Natural killer cell (primary cell): ENCODE data around the gene DDX42. TPM values are rescaled to one million over a fixed set of nuclear protein-coding genes. Genes with fewer than 3 reads are reported as not detected.

ENCODE experiments used
- ATAC-seq, 3 donors: fragments of 150-1000 bp in 2 of 3; fragments of 200-7000 bp in 1 of 3; cut with Tn5 transposase; 1 replicate in 1 of 3; 2 replicates in 2 of 3; pipeline ENCODE4 v1.10.0; 2021; ENCODE audit warnings: mild to moderate bottlenecking in 2 of 3, moderate library complexity in 2 of 3
- DNase-seq, 2 donors: peaks; one replicate each; pipeline versions ENCODE4 v3.0.0 to v3.0.0-alpha.2; 2013 to 2021; ENCODE audit warnings: mixed read lengths in 1 of 2
- H3K27ac ChIP-seq: one replicate; pipeline ENCODE4 v1.5.1; 2013; ENCODE audit warnings: mild to moderate bottlenecking, low read length
- H3K27me3 ChIP-seq: one replicate; pipeline ENCODE4 v1.6.1; 2013; ENCODE audit warnings: low read length; ENCODE audit not compliant: control insufficient read depth, insufficient read depth
- H3K36me3 ChIP-seq: one replicate; pipeline ENCODE4 v1.6.1; 2013; ENCODE audit warnings: low read length; ENCODE audit not compliant: control insufficient read depth, insufficient read depth
- H3K4me1 ChIP-seq: one replicate; pipeline ENCODE4 v1.6.1; 2013; ENCODE audit warnings: low read length; ENCODE audit not compliant: control insufficient read depth, insufficient read depth
- H3K4me3 ChIP-seq: one replicate; pipeline ENCODE4 v1.5.1; 2013; ENCODE audit warnings: low read length
- H3K9me3 ChIP-seq: one replicate; pipeline ENCODE4 v1.6.1; 2013; ENCODE audit warnings: low read length; ENCODE audit not compliant: control insufficient read depth, insufficient read depth
- H3K27ac Mint-ChIP-seq, 2 donors: one replicate each; pipeline ENCODE4 v1.8.0; 2022; ENCODE audit warnings: mild to moderate bottlenecking in 2 of 2, mixed read lengths in 2 of 2, moderate library complexity in 1 of 2
- H3K27me3 Mint-ChIP-seq, 2 donors: one replicate each; pipeline ENCODE4 v1.8.0; 2022; ENCODE audit warnings: low read depth in 2 of 2, mixed read lengths in 2 of 2
- H3K36me3 Mint-ChIP-seq: one replicate; pipeline ENCODE4 v1.8.0; 2022; ENCODE audit warnings: mixed read lengths
- H3K4me1 Mint-ChIP-seq, 2 donors: one replicate each; pipeline ENCODE4 v1.8.0; 2022; ENCODE audit warnings: mixed read lengths in 2 of 2
- H3K4me3 Mint-ChIP-seq: one replicate; pipeline ENCODE4 v1.8.0; 2022; ENCODE audit warnings: mild to moderate bottlenecking, moderate library complexity, mixed read lengths
- H3K9me3 Mint-ChIP-seq, 2 donors: one replicate each; pipeline ENCODE4 v1.8.0; 2022; ENCODE audit warnings: mixed read lengths in 2 of 2
- WGBS: methylation state at CpG from one replicate; pipeline ENCODE4 v1.1.7; 2013; ENCODE audit warnings: missing lambda C conversion rate; ENCODE audit not compliant: insufficient coverage; 5-methylcytosine and 5-hydroxymethylcytosine counted together
- intact Hi-C: fragments of 100-400 bp; cut with micrococcal nuclease; formaldehyde crosslinking; loops from one replicate; pipeline ENCODE4 v1.14.2; 2022
- total RNA-seq, 4 donors: library from RNA; stranded (reverse); fragments of 120-200 nt in 1 of 4; gene quantifications; one replicate each; pipeline versions ENCODE4 v1.2.3 to v1.2.4, GENCODE V29; 2013 to 2022
- TF ChIP-seq, protein P1 (sequence below): fragments of 200-600 bp; IDR thresholded peaks from one replicate; pipeline ENCODE4 v1.8.0; 2022; ENCODE audit warnings: antibody characterized with exemption

DDX42 gene
- total RNA-seq, 3 donors from 2014 or later (not counting 1 experiment from before 2014, with no cell fraction given): 80.1 to 127 (median 110) TPM

DNA sequence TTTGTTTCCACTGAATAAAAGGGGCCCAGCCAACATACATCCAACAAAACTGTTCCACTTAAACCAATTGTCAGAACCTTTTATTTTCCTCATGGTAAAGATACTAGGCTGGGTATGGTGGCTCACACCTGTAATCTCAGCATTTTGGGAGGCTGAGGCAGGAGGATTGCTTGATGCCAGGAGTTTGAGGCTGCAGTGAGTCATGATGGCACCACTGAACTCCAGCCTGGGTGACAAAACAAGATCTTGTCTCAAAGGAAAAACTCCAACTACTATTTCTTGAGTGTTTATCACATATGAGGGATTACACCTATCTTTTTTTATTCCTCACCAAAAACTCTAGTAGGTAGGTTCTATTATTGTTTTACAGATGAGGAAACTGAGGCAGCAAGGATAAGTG is 48.6 kb downstream of the DDX42 start:
- H3K9me3 ChIP-seq: no peaks in the 10 kb centered on the region
- TF ChIP-seq, protein P1, sequence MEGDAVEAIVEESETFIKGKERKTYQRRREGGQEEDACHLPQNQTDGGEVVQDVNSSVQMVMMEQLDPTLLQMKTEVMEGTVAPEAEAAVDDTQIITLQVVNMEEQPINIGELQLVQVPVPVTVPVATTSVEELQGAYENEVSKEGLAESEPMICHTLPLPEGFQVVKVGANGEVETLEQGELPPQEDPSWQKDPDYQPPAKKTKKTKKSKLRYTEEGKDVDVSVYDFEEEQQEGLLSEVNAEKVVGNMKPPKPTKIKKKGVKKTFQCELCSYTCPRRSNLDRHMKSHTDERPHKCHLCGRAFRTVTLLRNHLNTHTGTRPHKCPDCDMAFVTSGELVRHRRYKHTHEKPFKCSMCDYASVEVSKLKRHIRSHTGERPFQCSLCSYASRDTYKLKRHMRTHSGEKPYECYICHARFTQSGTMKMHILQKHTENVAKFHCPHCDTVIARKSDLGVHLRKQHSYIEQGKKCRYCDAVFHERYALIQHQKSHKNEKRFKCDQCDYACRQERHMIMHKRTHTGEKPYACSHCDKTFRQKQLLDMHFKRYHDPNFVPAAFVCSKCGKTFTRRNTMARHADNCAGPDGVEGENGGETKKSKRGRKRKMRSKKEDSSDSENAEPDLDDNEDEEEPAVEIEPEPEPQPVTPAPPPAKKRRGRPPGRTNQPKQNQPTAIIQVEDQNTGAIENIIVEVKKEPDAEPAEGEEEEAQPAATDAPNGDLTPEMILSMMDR: no peak
- Mint-ChIP-seq H3K4me1 (peaks cover 29 to 44% of the 10 kb centered on the region in 2 donors), H3K27me3 (no peaks in the 10 kb centered on the region), H3K36me3 (peaks cover 30% of the 10 kb centered on the region), H3K27ac (peak overlapping the region; percentile 43 to 68), H3K4me3 (no peak overlapping the region), H3K9me3 (no peaks in the 10 kb centered on the region)
- H3K27ac ChIP-seq: no peak overlapping the region
- H3K4me3 ChIP-seq: no peak overlapping the region
- peaks cover 77% of the 10 kb centered on the region for H3K36me3 ChIP-seq
- ATAC-seq (no peak), DNase-seq (no peak)
- intact Hi-C loops: no loop called here
- H3K27me3 ChIP-seq: no peaks in the 10 kb centered on the region
- H3K4me1 ChIP-seq: peaks cover 15% of the 10 kb centered on the region

DNA sequence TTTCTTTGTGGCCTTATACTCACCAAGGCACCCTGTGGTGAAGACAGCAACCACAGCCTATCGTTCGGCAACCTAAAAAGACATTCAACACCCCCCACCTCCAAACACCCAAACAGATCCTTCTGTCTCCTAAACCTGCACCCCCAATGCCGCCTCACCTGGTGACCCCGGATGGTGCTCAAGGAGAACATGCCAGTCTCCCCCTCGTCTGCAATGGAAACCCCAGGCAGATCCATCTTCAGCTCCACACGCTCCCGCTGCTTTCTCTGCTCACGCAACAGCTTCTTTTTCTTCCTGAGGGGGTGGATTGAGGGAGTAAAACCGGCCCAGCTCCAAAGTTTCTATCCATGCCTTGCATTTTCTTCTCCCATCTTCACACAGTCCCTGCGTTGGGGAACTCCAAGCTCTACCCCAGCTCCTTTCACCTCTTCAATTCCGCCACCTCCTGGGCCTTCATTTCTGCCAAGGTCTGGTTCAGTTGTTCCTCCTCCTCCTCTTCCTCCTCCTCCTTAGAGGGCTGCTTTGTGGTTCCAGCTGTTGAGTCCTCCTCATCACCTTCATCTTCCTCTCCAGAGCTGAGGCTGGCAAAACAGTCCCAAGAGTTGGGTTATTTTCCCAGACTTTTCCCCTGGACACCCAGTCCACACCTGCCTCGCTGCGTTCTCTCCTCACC is 49.8 kb downstream of the DDX42 start:
- H3K27ac ChIP-seq: no peak overlapping the region
- H3K4me1 ChIP-seq: peaks cover 25% of the 10 kb centered on the region
- no peak for DNase-seq
- Mint-ChIP-seq H3K36me3 (peaks cover 21% of the 10 kb centered on the region), H3K4me1 (peaks cover 38 to 55% of the 10 kb centered on the region in 2 donors), H3K9me3 (no peaks in the 10 kb centered on the region), H3K27me3 (no peaks in the 10 kb centered on the region), H3K27ac (peak overlapping the region; percentile 7 to 61), H3K4me3 (no peak overlapping the region)
- H3K27me3 ChIP-seq: no peaks in the 10 kb centered on the region
- no peak for ATAC-seq
- H3K9me3 ChIP-seq: no peaks in the 10 kb centered on the region
- H3K36me3 ChIP-seq: peaks cover 64% of the 10 kb centered on the region
- TF ChIP-seq, protein P1: no peak
- intact Hi-C loops: no loop called here
- 92% methylated on average over 10 of the region's 13 CpGs for WGBS
- no peak overlapping the region for H3K4me3 ChIP-seq

DNA sequence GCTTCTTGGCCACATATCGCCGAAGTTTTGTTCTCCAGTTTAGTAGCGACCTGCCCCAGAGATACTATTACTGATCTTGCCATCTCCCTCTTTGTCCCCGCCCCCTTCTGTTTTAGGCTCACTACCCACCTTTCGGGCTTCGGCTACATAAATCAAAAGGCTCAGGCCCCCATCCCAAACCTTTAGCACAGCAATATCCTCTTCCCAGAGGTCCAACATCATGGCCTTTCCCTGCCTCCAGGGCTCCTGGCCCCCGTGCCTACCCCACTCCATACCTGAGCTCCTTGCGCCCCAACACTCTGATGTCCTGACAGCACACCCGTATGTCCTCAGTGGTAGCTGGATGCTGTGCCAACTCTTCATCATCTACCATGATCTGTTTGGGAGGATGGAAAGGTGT is 50.4 kb downstream of the DDX42 start:
- no peak for ATAC-seq
- peaks cover 29% of the 10 kb centered on the region for H3K4me1 ChIP-seq
- no peaks in the 10 kb centered on the region for H3K27me3 Mint-ChIP-seq
- H3K4me3 ChIP-seq: no peak overlapping the region
- H3K27me3 ChIP-seq: no peaks in the 10 kb centered on the region
- WGBS: 89% methylated on average over 7 of the region's 9 CpGs
- no peaks in the 10 kb centered on the region for H3K9me3 Mint-ChIP-seq
- TF ChIP-seq, protein P1: no peak
- H3K4me1 Mint-ChIP-seq: peaks cover 38 to 60% of the 10 kb centered on the region in 2 donors
- H3K36me3 ChIP-seq: peaks cover 62% of the 10 kb centered on the region
- intact Hi-C loops: no loop called here
- H3K27ac Mint-ChIP-seq: peak overlapping the region; percentile 7 to 61
- H3K27ac ChIP-seq: no peak overlapping the region
- H3K9me3 ChIP-seq: no peaks in the 10 kb centered on the region
- peaks cover 15% of the 10 kb centered on the region for H3K36me3 Mint-ChIP-seq
- H3K4me3 Mint-ChIP-seq: no peak overlapping the region
- DNase-seq: no peak
